HG03469 (cell line): Measurements from ENCODE around the gene PLXNA3.

Experiments used
- ATAC-seq: cut with Tn5 transposase; IDR thresholded peaks from one replicate; pipeline ENCODE4 v1.9.1; 2021; ENCODE audit warnings: mild to moderate bottlenecking, moderate library complexity, moderate number of reproducible peaks; ENCODE audit not compliant: unreplicated experiment

The PLXNA3 gene

DNA sequence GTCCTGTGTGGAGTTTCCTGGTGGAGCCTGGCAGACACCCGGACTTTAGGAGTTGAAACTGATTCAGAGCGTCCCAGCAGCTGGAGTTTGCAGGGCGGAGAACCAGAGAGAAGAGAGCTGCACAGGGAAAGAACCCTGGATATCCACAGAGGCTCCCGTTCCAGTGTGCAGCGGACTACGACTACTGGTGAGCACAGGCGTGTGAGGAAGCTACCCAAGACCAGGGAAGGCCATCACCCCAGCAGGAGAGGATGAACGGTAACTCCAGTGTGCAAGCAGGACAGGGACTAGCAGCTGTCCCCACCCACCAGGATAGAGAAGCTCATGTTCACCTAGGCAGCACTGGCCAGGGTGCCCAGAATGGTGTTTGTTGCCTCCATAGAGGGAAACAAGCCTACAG, 18.7 kb downstream of the PLXNA3 start:
- ATAC-seq = no peak

- ATAC-seq = no peak
These were observed 19.9 kb downstream of the PLXNA3 start for GRCh38 chrX:154477891-154478477.

GRCh38 chrX:154478728-154479622, 20.9 kb downstream of the PLXNA3 start, which contains the start of gene LAGE3:
Gene LAGE3, minus strand, starts transcription at chrX:154479281. Its CDS starts 366 bp downstream, at chrX:154478915.
- ATAC-seq = peak; percentile 69

- no peak for ATAC-seq
These were observed 23.1 kb downstream of the PLXNA3 start for GRCh38 chrX:154481195-154481594.

DNA sequence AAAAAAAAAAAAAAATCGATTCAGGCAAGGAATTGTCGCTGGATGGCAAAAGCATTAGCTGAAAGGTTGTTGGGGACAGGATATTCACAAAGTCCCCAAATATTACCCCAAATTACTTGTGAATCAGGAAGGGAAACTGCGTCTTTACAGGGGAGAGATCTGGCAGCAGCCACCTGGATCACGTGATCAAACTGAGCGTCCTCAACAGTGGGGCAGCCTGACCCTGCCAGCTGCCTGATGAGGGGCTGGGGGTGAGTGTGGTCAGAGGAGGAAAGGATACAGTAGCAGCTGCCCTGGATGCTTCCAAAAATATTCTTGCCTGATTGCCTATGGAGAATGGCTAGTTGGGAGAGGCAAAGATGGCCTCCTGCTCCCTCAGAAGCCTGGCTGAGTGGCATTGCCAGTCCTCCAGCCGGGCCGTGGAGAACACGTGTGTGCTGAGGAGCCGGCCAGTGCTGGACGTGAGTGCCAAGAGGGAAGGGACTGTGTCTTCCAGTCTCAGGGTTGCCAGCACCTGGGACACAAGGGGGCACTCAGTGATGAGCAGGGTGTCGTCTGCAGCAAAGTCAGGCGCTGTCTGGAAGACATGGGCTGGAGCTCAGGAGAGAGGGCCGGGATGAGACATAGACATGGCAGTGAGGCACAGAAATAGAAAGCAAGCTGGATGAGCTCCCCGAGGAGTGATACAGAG, 24.0 kb downstream of the PLXNA3 start:
- ATAC-seq = no peak

- no peak for ATAC-seq
These were observed 24.7 kb downstream of the PLXNA3 start for GRCh38 chrX:154482786-154483185.

DNA sequence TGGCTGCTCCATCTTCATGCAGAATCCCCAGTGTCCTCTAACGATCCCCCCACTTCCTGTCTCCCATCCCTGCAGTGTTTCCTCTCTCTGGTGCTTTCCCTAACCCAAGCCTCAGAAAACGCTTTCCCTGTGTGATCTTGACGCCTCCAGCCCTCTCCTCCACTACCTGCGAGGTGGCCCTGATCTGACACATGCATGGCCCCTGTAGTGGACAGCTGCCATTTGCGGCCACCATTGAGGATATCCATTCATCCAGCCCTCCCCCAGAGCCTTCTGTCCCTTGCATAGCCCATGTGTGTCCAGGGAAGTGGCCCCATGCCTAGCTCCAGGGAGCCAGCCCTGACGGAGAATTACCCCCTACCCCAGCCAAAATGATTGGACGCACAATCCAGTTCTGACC, 25.2 kb downstream of the PLXNA3 start:
- no peak for ATAC-seq

GRCh38 chrX:154484255-154485149, 26.4 kb downstream of the PLXNA3 start:
- no peak for ATAC-seq

DNA sequence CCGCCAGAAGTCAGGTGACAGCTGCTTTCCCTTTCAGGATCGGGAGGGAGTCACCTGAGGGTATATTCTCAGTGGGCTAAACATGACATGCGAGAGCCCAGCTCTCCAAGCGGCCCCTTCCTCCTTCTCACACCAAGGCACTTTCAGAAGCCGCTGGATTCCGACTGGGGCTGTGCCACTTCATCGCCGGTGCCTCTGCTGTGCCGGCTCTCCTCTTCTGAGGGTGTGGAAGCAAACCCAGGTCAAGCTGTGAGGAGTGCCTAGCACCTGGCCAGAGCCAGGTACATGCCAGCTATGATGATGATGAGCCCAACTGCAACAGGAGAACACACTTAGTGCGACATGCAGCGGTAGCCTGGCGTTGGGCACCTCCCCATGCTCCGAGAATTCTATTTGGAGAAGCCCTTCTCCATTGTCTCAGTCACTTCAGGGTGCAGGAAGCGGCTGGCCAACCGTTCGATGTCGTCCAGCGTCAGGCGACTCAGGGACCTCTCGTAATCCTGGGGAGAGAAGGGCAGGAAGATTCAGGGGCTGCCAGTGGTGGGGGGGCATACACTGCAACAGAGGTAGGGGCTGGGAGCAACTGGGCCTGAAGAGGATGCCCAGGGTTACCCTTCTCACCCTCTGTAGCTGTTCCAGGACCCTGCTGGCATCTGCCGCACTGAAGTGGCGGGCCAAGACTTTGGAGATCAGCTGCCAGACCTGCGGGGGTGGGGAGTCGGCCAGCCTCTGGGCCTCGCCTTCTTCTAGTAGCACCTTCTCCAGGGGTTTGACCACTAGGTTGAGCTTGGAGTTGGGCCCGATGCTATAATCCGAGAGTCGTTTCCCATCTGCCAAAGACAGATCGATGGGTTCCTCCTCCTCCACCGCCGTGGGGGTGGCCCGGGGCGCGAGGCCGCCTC, 27.3 kb downstream of the PLXNA3 start:
- no peak for ATAC-seq

DNA sequence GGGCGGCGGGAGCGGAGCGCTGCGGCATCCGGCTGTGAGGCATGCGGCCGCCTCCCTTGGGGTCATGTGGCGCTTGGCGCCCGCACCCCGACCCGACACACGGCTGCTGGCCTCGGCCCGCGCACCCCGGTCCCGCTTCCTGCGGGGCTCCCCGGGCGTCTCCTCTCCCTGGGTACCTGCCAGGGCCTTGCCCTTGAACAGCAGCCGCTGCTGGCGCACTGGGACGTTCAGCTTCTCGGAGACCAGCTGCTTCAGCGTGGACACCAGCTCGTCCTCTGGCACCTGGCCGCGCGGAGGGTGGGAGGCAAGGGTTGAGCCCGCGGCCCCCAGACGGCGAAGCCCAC, 27.9 kb downstream of the PLXNA3 start:
- ATAC-seq = no peak

- ATAC-seq = no peak
These were observed 28.5 kb downstream of the PLXNA3 start, which contains the start of gene UBL4A for GRCh38 chrX:154486396-154487207. Gene UBL4A, minus strand, starts transcription at chrX:154486615. Its CDS starts 31 bp downstream, at chrX:154486584.

DNA sequence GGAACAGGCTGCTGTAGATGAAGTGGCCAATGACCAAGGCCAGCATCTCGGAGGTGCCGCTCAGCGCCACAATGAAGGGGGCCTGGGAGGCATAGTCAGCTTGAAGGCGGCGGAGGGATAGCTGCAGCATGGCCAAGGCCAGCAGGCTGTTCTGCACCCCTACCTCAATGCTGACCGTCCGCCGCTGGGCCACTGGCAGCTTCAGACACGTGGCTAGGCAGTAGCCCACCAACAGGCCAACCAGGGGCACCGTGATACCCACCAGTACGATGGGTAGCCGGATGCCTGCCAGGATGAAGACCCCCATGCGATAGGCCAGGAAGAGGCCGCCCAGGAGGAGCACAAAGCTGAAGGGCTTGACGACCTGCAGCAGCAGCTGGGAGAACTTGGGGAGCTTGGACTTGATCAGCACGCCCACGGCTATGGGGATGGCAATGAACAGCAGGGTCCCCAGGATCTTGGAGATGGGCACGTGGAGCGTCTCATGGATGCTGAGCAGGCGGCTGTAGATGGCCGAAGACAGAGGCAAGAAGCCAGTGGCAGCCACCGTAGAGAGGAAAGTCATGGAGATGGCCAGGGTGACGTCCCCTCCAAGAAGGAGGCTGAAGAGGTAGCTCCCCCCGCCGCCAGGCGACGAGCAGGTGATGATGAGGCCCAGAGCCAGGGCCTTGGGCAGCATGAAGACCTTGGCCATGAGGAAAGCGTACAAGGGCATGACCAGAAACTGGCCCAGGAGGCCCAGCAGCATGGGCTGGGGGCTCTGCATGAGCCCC, 29.6 kb downstream of the PLXNA3 start:
- no peak for ATAC-seq

- no peak for ATAC-seq
These were observed 30.4 kb downstream of the PLXNA3 start for GRCh38 chrX:154488336-154489075.

DNA sequence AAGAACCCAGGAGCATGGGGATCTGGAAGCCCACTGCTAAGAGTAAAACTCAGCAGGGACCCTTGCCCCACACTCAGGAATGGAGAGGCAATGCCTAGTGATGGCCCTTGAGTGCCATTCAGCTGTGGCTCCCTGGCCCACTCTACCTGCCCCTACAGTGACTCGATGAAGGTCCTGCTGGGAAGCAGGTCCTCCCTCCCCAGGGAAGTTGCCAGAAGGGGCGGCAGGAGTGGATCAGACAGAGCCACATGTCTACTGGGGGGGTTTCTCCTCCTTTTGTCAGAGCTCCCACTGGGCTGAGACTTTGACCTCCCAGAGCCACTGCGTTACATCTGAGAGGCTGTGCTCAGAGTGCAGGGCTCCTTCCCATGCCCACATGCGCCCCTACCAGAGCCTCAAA, 31.1 kb downstream of the PLXNA3 start:
- no peak for ATAC-seq

- ATAC-seq = peak; percentile 2
These were observed 31.9 kb downstream of the PLXNA3 start for GRCh38 chrX:154490021-154490413.

DNA sequence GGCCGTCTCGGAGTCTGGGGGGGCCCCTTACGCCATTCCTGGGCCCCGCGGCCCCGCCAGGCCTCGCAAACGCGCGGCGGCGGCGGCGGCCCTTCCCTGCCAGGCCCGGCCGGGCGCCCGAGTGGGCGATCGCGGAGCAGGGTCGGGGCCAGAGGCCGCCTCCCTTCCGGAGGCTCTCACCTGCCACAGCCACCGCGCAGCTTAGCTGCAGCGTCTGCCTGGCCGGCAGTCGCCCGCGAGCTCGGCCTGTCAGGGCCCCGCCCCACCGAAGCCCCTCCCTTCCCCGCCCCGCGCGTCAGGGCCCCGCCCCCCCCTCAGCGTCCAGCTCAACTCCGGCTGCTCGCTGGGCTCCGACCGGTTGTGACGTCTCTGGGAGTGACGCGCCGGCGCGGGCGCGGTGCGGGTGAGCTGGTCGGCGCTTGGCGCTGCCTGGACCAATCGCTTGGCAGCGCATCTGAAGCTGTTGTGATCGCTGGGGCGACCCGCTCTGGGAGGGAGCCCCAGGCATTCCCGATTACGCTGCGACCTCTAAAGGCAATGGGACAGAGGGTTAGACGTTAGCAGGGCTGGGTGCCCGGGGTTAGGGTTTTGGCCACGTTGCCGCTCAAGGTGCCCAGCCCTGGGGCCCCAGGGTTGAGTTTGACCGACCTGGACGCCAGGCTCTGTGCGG, 32.5 kb downstream of the PLXNA3 start, which contains the start of gene SLC10A3:
TSS of gene SLC10A3 (minus strand) at position 216 of the 670 bp plus-strand sequence. CDS start 1,689 bp downstream, outside the sequence.
- ATAC-seq = peak; percentile 75

- no peak for ATAC-seq
These were observed 36.6 kb downstream of the PLXNA3 start for GRCh38 chrX:154494715-154495114.
